HG03135 (cell line): ENCODE measurements around the gene AGMO.

Source experiments
- ATAC-seq: cut with Tn5 transposase; IDR thresholded peaks from one replicate; pipeline ENCODE4 v1.9.1; 2021; ENCODE audit warnings: mild to moderate bottlenecking, moderate library complexity; ENCODE audit not compliant: unreplicated experiment

AGMO gene

GRCh38 chr7:15504351-15504750 is 57.5 kb downstream of the AGMO start:
- no peak for ATAC-seq

- no peak for ATAC-seq
These were observed 58.1 kb downstream of the AGMO start for GRCh38 chr7:15503603-15504290.

- ATAC-seq: no peak
These were observed 63.4 kb downstream of the AGMO start for GRCh38 chr7:15498465-15498864.

- ATAC-seq: no peak
These were observed 66.6 kb downstream of the AGMO start for GRCh38 chr7:15495170-15495569.

- no peak for ATAC-seq
These were observed 67.1 kb downstream of the AGMO start for GRCh38 chr7:15494711-15495110.

GRCh38 chr7:15491361-15491760 is 70.5 kb downstream of the AGMO start:
- ATAC-seq: no peak

GRCh38 chr7:15490291-15490690 is 71.5 kb downstream of the AGMO start:
- no peak for ATAC-seq

GRCh38 chr7:15489861-15490260 is 72.0 kb downstream of the AGMO start:
- no peak for ATAC-seq

GRCh38 chr7:15489383-15489782 is 72.4 kb downstream of the AGMO start:
- no peak for ATAC-seq

- no peak for ATAC-seq
These were observed 73.4 kb downstream of the AGMO start for GRCh38 chr7:15488401-15488800.

GRCh38 chr7:15487896-15488295 is 73.9 kb downstream of the AGMO start:
- no peak for ATAC-seq

- ATAC-seq: no peak
These were observed 75.8 kb downstream of the AGMO start for GRCh38 chr7:15485998-15486397.

- ATAC-seq: no peak
These were observed 76.4 kb downstream of the AGMO start for GRCh38 chr7:15485431-15485830.

GRCh38 chr7:15481132-15481531 is 80.7 kb downstream of the AGMO start:
- no peak for ATAC-seq

GRCh38 chr7:15478401-15478800 is 83.4 kb downstream of the AGMO start:
- no peak for ATAC-seq

- ATAC-seq: no peak
These were observed 85.3 kb downstream of the AGMO start for GRCh38 chr7:15476531-15476918.

- ATAC-seq: no peak
These were observed 85.8 kb downstream of the AGMO start for GRCh38 chr7:15475808-15476530.

GRCh38 chr7:15471669-15471950 is 90.2 kb downstream of the AGMO start:
- ATAC-seq: no peak

GRCh38 chr7:15470825-15471668 is 90.8 kb downstream of the AGMO start:
- ATAC-seq: no peak

- ATAC-seq: no peak
These were observed 97.1 kb downstream of the AGMO start for GRCh38 chr7:15464667-15465121.

GRCh38 chr7:15463801-15464666 is 97.8 kb downstream of the AGMO start:
- ATAC-seq: no peak
